Lower leg skin (tissue), 4 donors: ENCODE results near the gene PPIP5K2. TPM values are rescaled to one million over a fixed set of nuclear protein-coding genes. Genes with fewer than 3 reads are reported as not detected.

Experiments
- DNase-seq, 2 donors: peaks; one replicate each; pipeline ENCODE4 v3.0.0-alpha.2; 2019; ENCODE audit warnings: low spot score in 2 of 2
- H3K4me3 ChIP-seq: fragments of 200-600 bp; sonication (generic); 2 replicates; pipeline ENCODE4 v1.5.1; 2017; ENCODE audit warnings: mild to moderate bottlenecking, low read depth; ENCODE audit not compliant: poor library complexity, severe bottlenecking
- CTCF ChIP-seq, 3 donors: fragments of 450-650 bp; IDR thresholded peaks; one replicate each; pipeline ENCODE4 v1.5.1; 2016; ENCODE audit warnings: antibody characterized with exemption in 3 of 3, mild to moderate bottlenecking in 3 of 3, moderate library complexity in 2 of 3
- POLR2A ChIP-seq, 2 donors: fragments of 450-650 bp; IDR thresholded peaks; one replicate each; pipeline ENCODE4 v1.6.1; 2016 to 2017; ENCODE audit warnings: antibody characterized with exemption in 2 of 2, mild to moderate bottlenecking in 1 of 2, moderate library complexity in 1 of 2
- WGBS, 2 donors: methylation state at CpG; one replicate each; pipeline ENCODE4 v1.1.5; 2018; 5-methylcytosine and 5-hydroxymethylcytosine counted together
- intact Hi-C: fragments of 100-400 bp; cut with DNase I; formaldehyde crosslinking; loops from one replicate; pipeline ENCODE4 v1.15.0; 2023; ENCODE audit warnings: low total_unique reads
- total RNA-seq, 4 donors: library from RNA; depleted of rRNA; stranded (reverse); fragments of >200 nt; gene quantifications; one replicate each; pipeline ENCODE4 v1.1.0, GENCODE V29; 2016

The PPIP5K2 gene
- total RNA-seq, 4 donors from 2014 or later = 14.2 to 36.7 (median 20.1) TPM

- DNase-seq = no peak
- intact Hi-C loops = no loop called here
- WGBS, 2 donors = 94 to 98% methylated on average over 1 of the region's 1 CpG
- TF ChIP-seq POLR2A (IDR thresholded peaks at IDR 0.05) = no peak
- TF ChIP-seq CTCF (IDR thresholded peaks at IDR 0.05) = no peak
- no peak overlapping the region for H3K4me3 ChIP-seq
Observed at GRCh38 chr5:103102234-103102633, 17.9 kb upstream of the PPIP5K2 start.

GRCh38 chr5:103108086-103108485, 12.0 kb upstream of the PPIP5K2 start:
- no peak for TF ChIP-seq POLR2A (IDR thresholded peaks at IDR 0.05)
- no peak for TF ChIP-seq CTCF (IDR thresholded peaks at IDR 0.05)
- DNase-seq = no peak
- no peak overlapping the region for H3K4me3 ChIP-seq
- 71 to 73% methylated on average over 2 of the region's 2 CpGs for WGBS, 2 donors
- intact Hi-C loops = loop anchor here (5.0 kb wide), 1 partner anchor 299 kb away; no protein-coding TSS in a partner anchor

- intact Hi-C loops = loop anchor here (5.0 kb wide), 1 partner anchor 298 kb away; no protein-coding TSS in a partner anchor
- no peak overlapping the region for H3K4me3 ChIP-seq
- 78 to 83% methylated on average over 1 of the region's 1 CpG for WGBS, 2 donors
- DNase-seq = no peak
- TF ChIP-seq POLR2A (IDR thresholded peaks at IDR 0.05) = no peak
- no peak for TF ChIP-seq CTCF (IDR thresholded peaks at IDR 0.05)
Observed at GRCh38 chr5:103109277-103109676, 10.8 kb upstream of the PPIP5K2 start.

- TF ChIP-seq CTCF (IDR thresholded peaks at IDR 0.05) (no peak), POLR2A (IDR thresholded peaks at IDR 0.05) (no peak)
- no peak overlapping the region for H3K4me3 ChIP-seq
- WGBS, 2 donors = 98% methylated on average over 2 of the region's 2 CpGs
- DNase-seq = no peak
- intact Hi-C loops = no loop called here
Observed at GRCh38 chr5:103110403-103110802, 9.7 kb upstream of the PPIP5K2 start.

- H3K4me3 ChIP-seq = no peak overlapping the region
- no peak for TF ChIP-seq CTCF (IDR thresholded peaks at IDR 0.05)
- no peak for TF ChIP-seq POLR2A (IDR thresholded peaks at IDR 0.05)
- 84 to 86% methylated on average over 2 of the region's 2 CpGs for WGBS, 2 donors
- intact Hi-C loops = no loop called here
- DNase-seq = no peak
Observed at GRCh38 chr5:103111468-103111867, 8.6 kb upstream of the PPIP5K2 start.

- intact Hi-C loops = no loop called here
- H3K4me3 ChIP-seq = no peak overlapping the region
- WGBS, 2 donors = 96 to 97% methylated on average over 2 of the region's 2 CpGs
- TF ChIP-seq CTCF (IDR thresholded peaks at IDR 0.05) (no peak), POLR2A (IDR thresholded peaks at IDR 0.05) (no peak)
- no peak for DNase-seq
Observed at GRCh38 chr5:103112910-103113309, 7.2 kb upstream of the PPIP5K2 start.
